Measurements from ENCODE around the gene CHIT1.
"Not testable (repeated sequence)": the region's sequence is repeated elsewhere in the genome, so short reads cannot be mapped to it uniquely, and the experiment has no call there.

Gene CHIT1

DNA sequence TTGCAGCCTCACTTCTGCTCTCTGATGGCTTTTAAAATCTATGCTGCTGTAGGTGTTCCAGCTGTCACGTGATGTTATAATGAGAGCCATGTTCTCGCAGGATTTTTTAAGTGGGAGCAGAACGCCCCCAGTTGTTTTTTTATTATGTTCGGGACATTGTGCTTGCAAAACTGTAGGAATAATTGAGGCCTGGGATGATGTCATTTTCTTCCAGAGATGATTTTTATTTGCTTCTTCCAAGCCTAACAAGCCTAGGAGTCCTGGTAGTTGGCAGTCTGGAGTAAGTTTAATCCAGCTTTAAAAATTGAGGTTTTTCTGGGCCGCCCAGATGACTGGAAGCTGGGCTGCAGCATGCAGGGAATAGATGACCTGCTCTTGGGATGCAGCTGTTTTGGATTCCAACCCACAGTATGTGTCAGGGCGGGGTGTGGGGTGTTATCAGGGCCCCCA lies 34.6 kb upstream of the CHIT1 start:
- Histone ChIP-seq H3K27me3 (ENCODE audit: insufficient read depth, low read length) (peaks cover 3% of the 10 kb centered on the region), H3K27ac (ENCODE audit: low read depth, low read length) (no peak overlapping the region), H3K9ac (ENCODE audit: low read depth, low read length) (no peak overlapping the region), H3K36me3 (ENCODE audit: insufficient read depth, low read length) (no peaks in the 10 kb centered on the region), H3K9me3 (ENCODE audit: insufficient read depth, low read depth, low read length) (no peaks in the 10 kb centered on the region), H3K4me3 (ENCODE audit: low read length) (no peak overlapping the region), H3K4me1 (ENCODE audit: insufficient read depth, low read length) (peaks cover 3% of the 10 kb centered on the region; the same call in 1 of the 2 replicates)
- WGBS = 92% methylated on average over 6 of the region's 6 CpGs

DNA sequence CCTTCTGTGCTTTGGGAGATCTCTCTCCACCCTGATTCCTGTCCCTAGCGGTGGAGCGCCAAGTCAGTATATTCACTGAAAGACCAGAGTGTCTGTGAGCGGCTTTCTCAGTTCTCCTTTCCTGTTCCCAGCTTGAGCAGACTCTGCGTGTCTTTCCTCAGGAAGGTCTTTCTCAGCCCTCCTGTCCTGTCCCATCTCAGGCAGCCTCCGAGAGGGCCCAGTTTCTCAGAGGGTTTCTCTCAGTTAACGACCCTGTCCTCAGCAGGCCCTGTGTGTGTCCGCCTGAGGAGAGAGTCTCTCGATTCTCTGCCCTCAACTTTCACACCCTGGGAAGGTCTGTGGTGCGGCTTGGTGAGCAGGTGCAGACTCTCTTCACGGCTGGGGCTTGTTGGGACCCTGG lies 34.0 kb upstream of the CHIT1 start:
- H3K36me3 ChIP-seq (ENCODE audit: insufficient read depth, low read length) = no peaks in the 10 kb centered on the region
- no peak overlapping the region for H3K4me3 ChIP-seq (ENCODE audit: low read length)
- H3K27ac ChIP-seq (ENCODE audit: low read depth, low read length) = no peak overlapping the region
- H3K9me3 ChIP-seq (ENCODE audit: insufficient read depth, low read depth, low read length) = no peaks in the 10 kb centered on the region
- no peak overlapping the region for H3K9ac ChIP-seq (ENCODE audit: low read depth, low read length)
- 86% methylated on average over 10 of the region's 10 CpGs for WGBS
- no peaks in the 10 kb centered on the region for H3K4me1 ChIP-seq (ENCODE audit: insufficient read depth, low read length)
- peaks cover 3% of the 10 kb centered on the region for H3K27me3 ChIP-seq (ENCODE audit: insufficient read depth, low read length)

DNA sequence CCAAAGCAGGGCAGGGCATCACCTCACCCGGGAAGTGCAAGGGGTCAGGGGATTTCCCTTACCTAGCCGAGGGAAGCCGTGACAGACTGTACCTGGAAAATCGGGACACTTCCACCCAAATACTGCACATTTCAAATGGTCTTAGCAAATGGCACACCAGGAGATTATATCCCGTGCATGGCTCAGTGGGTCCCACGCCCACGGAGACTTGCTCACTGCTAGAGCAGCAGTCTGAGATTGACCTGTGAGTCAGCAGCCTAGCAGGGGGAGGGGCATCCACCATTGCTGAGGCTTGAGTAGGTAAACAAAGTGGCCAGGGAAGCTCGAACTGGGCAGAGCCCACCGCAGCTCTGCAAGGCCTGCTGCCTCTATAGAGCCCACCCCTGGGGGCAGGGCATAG lies 27.2 kb upstream of the CHIT1 start:
- not testable (repeated sequence) for H3K4me3 ChIP-seq (ENCODE audit: low read length); H3K27ac ChIP-seq (ENCODE audit: low read depth, low read length); H3K4me1 ChIP-seq (ENCODE audit: insufficient read depth, low read length); H3K27me3 ChIP-seq (ENCODE audit: insufficient read depth, low read length); H3K9me3 ChIP-seq (ENCODE audit: insufficient read depth, low read depth, low read length); H3K36me3 ChIP-seq (ENCODE audit: insufficient read depth, low read length); H3K9ac ChIP-seq (ENCODE audit: low read depth, low read length)
- 87% methylated on average over 9 of the region's 9 CpGs for WGBS

DNA sequence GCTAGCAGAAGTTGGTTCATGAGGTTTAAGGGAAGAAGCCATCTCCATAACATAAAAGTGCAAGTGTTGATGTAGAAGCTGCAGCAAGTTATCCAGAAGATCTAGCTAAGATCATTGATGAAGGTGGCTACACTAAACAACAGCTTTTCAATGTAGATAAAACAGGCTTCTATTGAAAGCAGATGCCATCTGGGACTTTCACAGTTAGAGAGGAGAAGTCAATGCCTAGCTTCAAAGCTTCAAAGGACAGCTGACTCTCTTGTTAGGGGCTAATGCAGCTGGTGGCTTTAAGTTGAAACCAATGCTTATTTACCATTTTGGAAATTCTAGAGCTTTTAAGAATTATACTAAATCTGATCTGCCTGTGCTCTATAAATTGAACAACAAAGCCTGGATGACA lies 25.3 kb upstream of the CHIT1 start:
- not testable (repeated sequence) for H3K4me1 ChIP-seq (ENCODE audit: insufficient read depth, low read length); H3K9ac ChIP-seq (ENCODE audit: low read depth, low read length); H3K27me3 ChIP-seq (ENCODE audit: insufficient read depth, low read length); H3K9me3 ChIP-seq (ENCODE audit: insufficient read depth, low read depth, low read length); H3K36me3 ChIP-seq (ENCODE audit: insufficient read depth, low read length); H3K27ac ChIP-seq (ENCODE audit: low read depth, low read length); H3K4me3 ChIP-seq (ENCODE audit: low read length)

DNA sequence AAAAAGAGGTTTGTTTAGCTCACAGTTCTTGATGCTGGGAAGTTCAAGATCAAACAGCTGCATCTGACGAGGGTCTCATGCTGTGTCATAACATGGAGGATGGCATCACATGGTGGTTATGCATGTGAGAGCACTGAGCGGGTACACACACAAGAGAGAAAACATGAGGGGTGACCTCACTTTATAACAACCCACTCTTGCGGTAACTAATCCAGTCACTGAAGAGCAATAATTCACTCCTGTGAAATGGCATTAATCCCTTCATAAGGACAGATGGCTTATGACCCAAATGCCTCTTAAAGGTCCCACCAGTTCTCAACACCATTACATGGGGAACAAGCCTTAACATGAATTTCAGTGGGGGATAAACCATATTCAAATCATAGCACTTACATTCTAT lies 23.2 kb upstream of the CHIT1 start:
- Histone ChIP-seq H3K4me1 (ENCODE audit: insufficient read depth, low read length) (no peaks in the 10 kb centered on the region), H3K27ac (ENCODE audit: low read depth, low read length) (no peak overlapping the region), H3K9me3 (ENCODE audit: insufficient read depth, low read depth, low read length) (0 out of 2 replicates have a peak, but pooled peaks cover 5% of the 10 kb centered on the region), H3K4me3 (ENCODE audit: low read length) (no peak overlapping the region), H3K27me3 (ENCODE audit: insufficient read depth, low read length) (peaks cover 3% of the 10 kb centered on the region; the same call in 1 of the 2 replicates), H3K36me3 (ENCODE audit: insufficient read depth, low read length) (no peaks in the 10 kb centered on the region), H3K9ac (ENCODE audit: low read depth, low read length) (no peak overlapping the region)
- 85% methylated on average over 3 of the region's 3 CpGs for WGBS

DNA sequence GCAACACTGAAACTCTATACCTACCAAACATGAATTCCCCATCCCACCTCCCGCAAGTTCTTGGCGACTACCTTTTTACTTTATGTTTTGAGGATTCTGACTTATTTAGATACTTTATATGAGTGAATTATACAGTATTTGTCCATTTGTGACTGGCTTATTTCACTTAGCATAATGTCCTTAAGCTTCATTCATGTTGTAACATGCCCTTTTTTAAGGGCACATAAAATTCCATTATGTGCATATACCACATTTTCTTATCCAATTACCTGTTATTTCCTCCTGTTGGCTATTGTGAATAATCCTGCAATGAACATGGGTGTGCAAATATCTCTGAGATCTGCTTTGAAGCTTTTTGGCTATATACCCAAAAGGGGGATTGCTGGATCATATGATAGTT lies 22.0 kb upstream of the CHIT1 start:
- H3K9me3 ChIP-seq (ENCODE audit: insufficient read depth, low read depth, low read length) = 0 out of 2 replicates have a peak, but pooled peaks cover 2% of the 10 kb centered on the region
- peaks cover 3% of the 10 kb centered on the region; the same call in 1 of the 2 replicates for H3K27me3 ChIP-seq (ENCODE audit: insufficient read depth, low read length)
- H3K36me3 ChIP-seq (ENCODE audit: insufficient read depth, low read length) = no peaks in the 10 kb centered on the region
- H3K4me3 ChIP-seq (ENCODE audit: low read length) = no peak overlapping the region
- 100% methylated on average over 1 of the region's 2 CpGs for WGBS
- no peak overlapping the region for H3K27ac ChIP-seq (ENCODE audit: low read depth, low read length)
- no peak overlapping the region for H3K9ac ChIP-seq (ENCODE audit: low read depth, low read length)
- no peaks in the 10 kb centered on the region for H3K4me1 ChIP-seq (ENCODE audit: insufficient read depth, low read length)

DNA sequence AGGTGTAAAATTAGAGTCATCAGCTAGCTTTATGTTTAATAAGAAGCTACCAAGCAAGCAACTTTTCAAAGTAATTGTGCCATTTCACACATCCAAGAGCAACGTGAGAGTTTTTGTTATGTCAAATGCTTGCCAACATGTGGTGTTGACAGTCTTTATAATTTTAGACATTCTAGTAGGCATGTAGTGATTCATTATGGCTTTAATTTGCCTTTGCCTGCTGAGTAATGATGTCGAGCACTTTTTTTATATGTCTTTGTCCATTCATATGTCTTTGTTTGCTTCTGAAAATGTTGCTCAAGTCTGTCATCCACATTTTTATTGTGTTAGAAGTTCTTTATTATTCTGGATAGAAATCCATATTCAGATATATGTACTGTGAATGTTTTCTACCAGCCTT lies 21.4 kb upstream of the CHIT1 start:
- H3K9ac ChIP-seq (ENCODE audit: low read depth, low read length) = no peak overlapping the region
- 95% methylated on average over 2 of the region's 2 CpGs for WGBS

DNA sequence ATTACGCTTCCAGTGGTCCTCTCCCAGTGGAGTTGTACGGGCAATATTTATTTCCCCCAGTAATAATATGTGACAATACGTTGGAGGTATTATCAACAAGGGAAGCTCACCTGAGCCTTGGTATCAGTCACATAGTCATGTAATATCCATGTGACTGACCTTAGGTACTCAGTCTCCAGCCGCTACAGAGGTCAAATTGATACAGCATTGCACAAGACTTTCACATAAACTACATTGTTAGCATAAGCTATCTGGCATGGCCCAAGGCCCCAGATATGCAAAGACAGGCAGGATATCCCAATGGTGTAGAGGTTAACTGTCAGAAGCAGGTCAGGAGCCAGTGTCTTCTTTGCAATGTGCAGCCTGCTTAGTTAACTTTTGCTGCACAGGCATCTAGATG lies 15.3 kb upstream of the CHIT1 start:
- no peak overlapping the region for H3K4me3 ChIP-seq (ENCODE audit: low read length)
- WGBS = 67% methylated on average over 3 of the region's 4 CpGs
- H3K27me3 ChIP-seq (ENCODE audit: insufficient read depth, low read length) = no peaks in the 10 kb centered on the region; the same call in 1 of the 2 replicates
- no peak overlapping the region for H3K27ac ChIP-seq (ENCODE audit: low read depth, low read length)
- no peaks in the 10 kb centered on the region for H3K36me3 ChIP-seq (ENCODE audit: insufficient read depth, low read length)
- H3K4me1 ChIP-seq (ENCODE audit: insufficient read depth, low read length) = no peaks in the 10 kb centered on the region
- H3K9me3 ChIP-seq (ENCODE audit: insufficient read depth, low read depth, low read length) = no peaks in the 10 kb centered on the region
- H3K9ac ChIP-seq (ENCODE audit: low read depth, low read length) = no peak overlapping the region

More for the DNA sequence above, 21.4 kb upstream of the CHIT1 start:
- H3K27ac ChIP-seq (ENCODE audit: low read depth, low read length) = no peak overlapping the region
- no peaks in the 10 kb centered on the region for H3K36me3 ChIP-seq (ENCODE audit: insufficient read depth, low read length)
- no peaks in the 10 kb centered on the region for H3K4me1 ChIP-seq (ENCODE audit: insufficient read depth, low read length)
- H3K4me3 ChIP-seq (ENCODE audit: low read length) = no peak overlapping the region
- H3K27me3 ChIP-seq (ENCODE audit: insufficient read depth, low read length) = peaks cover 3% of the 10 kb centered on the region; the same call in 1 of the 2 replicates
- no peaks in the 10 kb centered on the region for H3K9me3 ChIP-seq (ENCODE audit: insufficient read depth, low read depth, low read length)

DNA sequence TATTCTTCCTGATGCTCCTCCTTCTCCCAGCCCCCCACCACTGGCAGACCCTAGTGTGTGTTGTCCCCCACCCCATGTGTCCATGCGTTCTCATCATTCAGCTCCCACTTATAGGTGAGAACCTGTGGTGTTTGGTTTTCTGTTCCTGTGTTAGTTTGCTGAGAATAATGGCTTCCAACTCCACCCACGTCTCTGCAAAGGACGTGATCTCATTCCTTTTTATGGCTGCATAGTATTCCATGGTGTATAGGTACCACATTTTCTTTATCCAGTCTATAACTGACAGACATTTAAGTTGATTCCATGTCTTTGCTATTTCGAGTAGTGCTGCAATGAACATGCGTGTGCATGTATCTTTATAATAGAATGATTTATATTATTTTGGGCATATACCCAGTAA lies 12.2 kb upstream of the CHIT1 start:
- H3K4me3 ChIP-seq (ENCODE audit: low read length); H3K27me3 ChIP-seq (ENCODE audit: insufficient read depth, low read length); H3K9ac ChIP-seq (ENCODE audit: low read depth, low read length); H3K4me1 ChIP-seq (ENCODE audit: insufficient read depth, low read length); H3K27ac ChIP-seq (ENCODE audit: low read depth, low read length); H3K9me3 ChIP-seq (ENCODE audit: insufficient read depth, low read depth, low read length); H3K36me3 ChIP-seq (ENCODE audit: insufficient read depth, low read length): not testable (repeated sequence)
- 100% methylated on average over 1 of the region's 5 CpGs for WGBS

DNA sequence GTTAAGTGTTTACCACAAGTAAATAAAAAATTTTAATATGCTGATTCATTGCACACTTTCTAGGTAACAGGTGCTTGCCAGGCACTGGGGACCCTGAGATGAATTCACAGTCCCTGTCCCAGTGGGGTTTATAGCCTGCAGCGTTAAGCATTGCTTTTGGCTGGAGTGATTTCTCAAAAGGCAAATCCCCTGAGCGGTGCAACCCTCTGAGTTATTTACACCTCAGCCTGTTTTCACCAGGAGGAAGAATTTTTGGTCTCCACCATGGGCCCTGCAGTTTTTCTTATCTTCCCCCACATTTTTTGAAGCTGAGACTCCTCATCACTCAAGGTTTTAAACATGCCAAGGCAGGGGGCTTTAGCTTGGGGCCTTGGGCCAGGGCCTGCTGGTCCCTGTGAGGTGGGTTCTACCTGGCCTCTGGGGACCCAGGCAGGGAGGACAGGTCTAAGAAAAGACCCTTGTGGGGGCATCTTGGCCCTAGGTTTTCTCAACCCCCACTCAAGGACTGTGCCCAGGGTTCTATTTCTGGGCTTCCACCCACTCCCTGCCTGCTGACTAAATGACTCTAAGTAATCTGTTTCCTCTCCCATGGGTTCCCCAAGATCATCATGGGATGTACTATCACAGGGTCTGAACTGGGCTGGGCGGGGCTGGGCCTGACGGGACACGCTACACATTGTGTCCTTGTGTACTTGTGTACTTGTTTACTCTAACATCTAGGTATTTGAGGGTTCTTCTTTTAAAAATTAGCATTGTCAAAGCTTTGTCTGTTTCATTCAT lies 10.2 kb upstream of the CHIT1 start:
- H3K4me3 ChIP-seq (ENCODE audit: low read length) = no peak overlapping the region
- WGBS = 91% methylated on average over 5 of the region's 5 CpGs
- no peaks in the 10 kb centered on the region for H3K4me1 ChIP-seq (ENCODE audit: insufficient read depth, low read length)
- no peaks in the 10 kb centered on the region; the same call in 1 of the 2 replicates for H3K27me3 ChIP-seq (ENCODE audit: insufficient read depth, low read length)
- peaks cover 13% of the 10 kb centered on the region for H3K9me3 ChIP-seq (ENCODE audit: insufficient read depth, low read depth, low read length)
- H3K36me3 ChIP-seq (ENCODE audit: insufficient read depth, low read length) = no peaks in the 10 kb centered on the region
- H3K9ac ChIP-seq (ENCODE audit: low read depth, low read length) = no peak overlapping the region
- H3K27ac ChIP-seq (ENCODE audit: low read depth, low read length) = no peak overlapping the region

DNA sequence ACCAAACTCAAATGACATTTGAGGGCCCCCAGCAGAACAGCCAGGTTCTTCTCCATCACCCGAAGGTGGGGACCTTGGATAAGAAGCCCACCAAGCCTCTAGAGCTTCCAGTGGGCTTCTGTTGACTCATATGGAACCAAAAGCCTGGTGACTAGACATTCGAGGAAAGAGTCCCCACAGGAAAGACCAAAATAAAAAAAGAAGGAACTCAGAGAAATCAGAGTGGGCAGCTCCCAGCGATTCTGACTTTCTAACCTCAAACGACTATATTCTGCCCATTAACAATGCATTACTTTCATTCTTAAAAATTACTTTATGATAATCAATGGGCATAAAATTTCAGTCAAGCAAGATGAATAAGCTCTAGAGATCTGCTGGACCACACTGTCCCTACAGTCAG lies 9.6 kb upstream of the CHIT1 start:
- Histone ChIP-seq H3K4me3 (ENCODE audit: low read length) (no peak overlapping the region), H3K27me3 (ENCODE audit: insufficient read depth, low read length) (no peaks in the 10 kb centered on the region), H3K9ac (ENCODE audit: low read depth, low read length) (no peak overlapping the region), H3K4me1 (ENCODE audit: insufficient read depth, low read length) (no peaks in the 10 kb centered on the region), H3K36me3 (ENCODE audit: insufficient read depth, low read length) (no peaks in the 10 kb centered on the region), H3K9me3 (ENCODE audit: insufficient read depth, low read depth, low read length) (peaks cover 13% of the 10 kb centered on the region), H3K27ac (ENCODE audit: low read depth, low read length) (no peak overlapping the region)
- WGBS = 90% methylated on average over 4 of the region's 4 CpGs

DNA sequence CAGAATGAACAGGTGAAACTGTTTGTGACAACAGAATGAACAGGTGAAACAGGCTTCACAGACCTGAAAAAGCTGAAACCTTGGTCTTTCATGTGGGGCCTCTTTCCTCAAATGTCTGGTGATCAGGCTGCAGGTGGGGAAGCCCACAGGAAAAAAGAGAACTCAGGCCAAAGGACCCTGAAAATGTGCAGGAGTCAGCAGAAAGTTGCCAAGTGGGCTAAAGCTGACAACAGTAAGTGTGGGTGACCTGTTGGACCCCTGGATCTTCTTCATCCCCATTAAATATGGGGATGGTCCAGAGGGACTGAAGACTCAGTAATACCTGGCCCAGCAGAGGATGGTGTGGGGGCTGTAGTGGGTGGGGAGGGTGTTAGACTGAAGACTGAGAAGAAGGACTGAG lies 9.1 kb upstream of the CHIT1 start:
- no peaks in the 10 kb centered on the region for H3K4me1 ChIP-seq (ENCODE audit: insufficient read depth, low read length)
- no peaks in the 10 kb centered on the region for H3K36me3 ChIP-seq (ENCODE audit: insufficient read depth, low read length)
- no peaks in the 10 kb centered on the region for H3K27me3 ChIP-seq (ENCODE audit: insufficient read depth, low read length)

More for the DNA sequence above, 9.1 kb upstream of the CHIT1 start:
- Histone ChIP-seq H3K9ac (ENCODE audit: low read depth, low read length) (no peak overlapping the region), H3K4me3 (ENCODE audit: low read length) (no peak overlapping the region), H3K9me3 (ENCODE audit: insufficient read depth, low read depth, low read length) (peaks cover 13% of the 10 kb centered on the region), H3K27ac (ENCODE audit: low read depth, low read length) (no peak overlapping the region)

Data from HUES64 (cell line).